NCI-H1092 treated with DMSO at 0.1 percent for 48 hours (cell line): Measurements from ENCODE around the gene CHN1.

ENCODE experiments used
- DNase-seq: peaks from one replicate; lab custom pipeline; 2025; lab: John Stamatoyannopoulos, UW

Gene CHN1

GRCh38 chr2:174924061-174924693 lies 81.0 kb downstream of the CHN1 start:
- no peak for DNase-seq

DNA sequence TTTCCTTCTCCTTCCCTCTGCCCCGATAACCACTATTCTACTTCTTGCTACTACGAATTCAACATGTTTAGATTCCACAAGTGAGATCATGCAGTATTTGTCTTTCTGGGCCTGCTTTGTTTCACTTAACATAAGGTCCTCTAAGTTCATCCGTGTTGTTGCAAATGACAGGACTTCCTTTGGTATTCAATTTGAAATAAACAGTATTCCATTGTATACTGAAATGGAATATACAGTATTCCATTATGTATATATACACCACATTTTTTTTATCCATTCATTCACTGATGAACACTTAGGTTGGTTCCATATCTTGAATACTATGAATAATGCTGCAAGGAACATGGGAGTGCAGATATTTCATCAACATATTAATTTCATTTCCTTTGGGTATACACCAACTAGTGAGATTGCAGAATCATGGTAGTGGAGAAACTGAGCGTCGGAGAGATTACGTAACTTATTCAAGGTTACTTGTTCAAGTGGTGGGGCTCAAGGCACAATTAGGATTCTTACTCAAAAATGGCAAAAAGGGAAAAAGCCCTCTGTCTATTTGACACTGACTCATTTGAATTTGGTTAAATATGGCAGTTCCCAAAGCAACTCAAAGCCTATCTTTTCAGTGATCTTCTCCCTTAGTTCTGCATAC lies 85.1 kb downstream of the CHN1 start:
- no peak for DNase-seq

DNA sequence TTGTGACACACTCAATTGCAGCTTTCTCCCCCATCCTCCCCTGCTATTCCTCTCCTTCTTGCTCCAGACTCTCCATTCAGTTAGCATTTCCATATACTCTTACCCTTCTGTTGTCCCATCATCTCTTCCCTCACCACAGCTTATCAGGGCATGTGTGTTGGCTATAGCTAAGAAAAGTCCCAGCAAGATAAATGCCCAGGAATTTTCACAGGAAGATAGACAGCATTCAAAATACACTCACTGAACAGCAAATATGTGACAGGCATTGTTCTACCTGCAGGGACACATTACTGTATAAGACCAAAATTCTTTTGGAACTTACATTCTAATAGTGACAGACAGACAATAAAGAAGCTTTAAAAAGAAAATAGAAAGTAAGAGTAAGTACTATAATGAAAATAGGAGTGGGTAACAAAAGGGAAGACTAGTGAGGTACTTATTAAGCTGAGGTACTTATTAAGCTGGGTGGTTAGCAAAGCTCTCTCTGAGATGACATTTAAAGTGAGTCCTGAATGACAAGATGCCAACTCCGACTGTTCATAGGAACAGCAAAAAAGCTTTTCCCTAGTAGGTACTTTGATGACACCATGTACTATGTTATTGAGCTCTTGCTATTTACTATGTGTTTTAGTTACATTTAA lies 86.2 kb downstream of the CHN1 start:
- DNase-seq, result no peak

DNA sequence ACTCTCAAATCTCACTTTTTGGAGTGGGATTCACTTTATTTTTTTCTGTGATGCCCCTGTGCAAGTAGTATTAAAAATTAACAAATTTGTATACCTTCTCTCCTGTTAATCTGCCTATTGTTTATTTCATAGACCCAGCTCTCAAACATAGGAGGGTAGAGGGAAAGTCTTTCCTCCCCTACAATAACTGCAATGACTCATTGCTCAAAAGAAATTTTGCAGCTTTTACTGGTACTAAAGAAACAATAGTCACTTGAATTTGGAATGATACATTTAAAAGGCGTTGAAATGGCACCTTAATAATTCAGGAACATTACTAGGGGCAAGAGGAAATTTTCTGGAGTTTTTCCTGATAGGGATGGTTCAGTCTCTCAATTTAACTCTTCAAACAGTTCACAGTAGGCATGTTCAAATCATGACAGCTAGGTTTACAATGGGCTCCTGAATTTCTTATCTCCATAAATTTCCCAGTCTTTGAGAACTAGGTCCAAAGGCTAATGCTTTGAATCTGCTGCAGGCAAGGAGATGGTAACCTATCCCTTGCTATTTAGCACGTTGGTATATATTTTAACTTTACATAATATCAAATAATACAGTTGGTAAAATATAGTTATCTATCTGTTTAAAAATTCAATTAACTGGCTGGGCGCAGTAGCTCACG lies 88.8 kb downstream of the CHN1 start:
- DNase-seq, result no peak

- DNase-seq, result peak; percentile 33
These were observed 90.1 kb downstream of the CHN1 start for GRCh38 chr2:174914853-174915760.

GRCh38 chr2:174908284-174908683 lies 96.9 kb downstream of the CHN1 start:
- DNase-seq, result no peak

GRCh38 chr2:174903264-174903556 lies 102.0 kb downstream of the CHN1 start:
- no peak for DNase-seq

- no peak for DNase-seq
These were observed 102.5 kb downstream of the CHN1 start for GRCh38 chr2:174902506-174903263.

DNA sequence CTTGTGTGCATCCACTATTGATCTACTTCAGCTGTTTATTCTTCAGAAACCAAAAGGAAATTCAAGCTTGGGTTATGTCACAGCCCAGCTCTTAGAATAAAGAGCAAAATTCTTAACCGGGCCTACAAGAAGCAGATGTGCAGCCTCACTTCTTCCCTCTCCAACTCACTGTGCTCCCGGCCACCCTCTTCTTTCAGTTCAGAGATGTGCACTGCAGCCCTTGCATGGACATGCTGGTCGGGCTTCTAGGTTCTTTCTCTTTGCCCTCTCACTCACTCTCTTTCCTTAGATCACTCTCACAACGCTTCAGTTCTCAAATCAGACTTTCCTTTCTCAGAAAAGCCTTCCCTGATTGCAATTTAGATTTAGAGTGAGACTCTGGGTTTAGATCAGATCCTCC lies 104.1 kb downstream of the CHN1 start:
- no peak for DNase-seq

- no peak for DNase-seq
These were observed 107.9 kb downstream of the CHN1 start for GRCh38 chr2:174897286-174897685.

DNA sequence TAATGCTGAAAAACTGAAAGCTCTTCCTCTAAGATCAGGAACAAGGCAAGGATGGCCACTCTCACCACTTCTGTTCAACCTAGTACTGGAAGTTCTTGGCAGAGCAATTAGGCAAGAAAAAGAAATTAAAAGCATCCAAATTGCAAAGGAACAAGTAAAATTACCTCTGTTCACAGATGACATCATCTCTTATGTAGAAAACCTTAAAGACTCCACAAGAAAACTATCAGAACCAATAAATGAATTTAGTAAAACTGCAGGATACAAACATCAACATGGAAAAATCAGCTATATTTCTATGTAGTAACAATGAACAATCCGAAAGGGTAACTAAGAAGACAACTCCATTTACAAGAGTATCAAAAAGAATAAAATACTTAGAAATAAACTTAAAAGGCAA lies 112.2 kb downstream of the CHN1 start:
- DNase-seq, result no peak

GRCh38 chr2:174892546-174892945 lies 112.6 kb downstream of the CHN1 start:
- DNase-seq, result no peak

GRCh38 chr2:174888646-174889271 lies 116.4 kb downstream of the CHN1 start:
- DNase-seq, result no peak

DNA sequence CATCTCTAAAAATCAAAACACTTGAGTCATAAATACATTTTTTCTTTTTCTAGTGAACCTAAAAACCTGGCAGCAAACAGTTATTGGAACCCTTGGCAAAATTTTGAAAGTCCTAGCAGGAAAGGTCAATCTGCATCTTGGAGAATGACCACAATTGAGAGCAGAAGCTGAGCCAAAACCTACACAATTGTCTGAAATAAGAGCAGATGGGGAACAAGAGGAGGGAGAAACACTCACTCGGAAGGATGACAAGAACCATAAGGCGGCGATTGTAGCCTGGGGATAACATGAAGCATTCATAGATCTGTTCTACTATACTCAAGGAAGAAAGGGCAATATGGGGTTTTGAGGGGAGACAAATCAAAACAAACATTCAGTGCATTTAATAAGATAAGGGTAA lies 117.0 kb downstream of the CHN1 start:
- DNase-seq, result no peak

DNA sequence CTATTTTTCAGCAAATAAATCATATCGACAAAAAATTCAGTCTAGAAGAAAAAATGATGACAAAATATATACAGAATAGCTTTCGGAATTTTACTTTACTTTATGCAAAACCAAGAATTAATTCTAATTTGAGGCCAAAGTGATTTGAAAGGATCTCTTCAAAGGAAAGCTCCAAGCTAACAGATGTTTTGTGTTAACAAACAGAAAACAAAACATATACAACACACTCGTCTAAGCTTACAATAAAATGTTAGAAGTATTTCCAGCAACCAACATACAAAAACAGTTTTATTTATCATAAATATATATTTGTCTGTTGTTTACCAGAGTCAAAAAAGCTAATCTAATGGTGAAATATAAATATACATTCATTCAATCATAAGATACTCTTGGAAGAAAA lies 122.8 kb downstream of the CHN1 start:
- DNase-seq, result no peak

DNA sequence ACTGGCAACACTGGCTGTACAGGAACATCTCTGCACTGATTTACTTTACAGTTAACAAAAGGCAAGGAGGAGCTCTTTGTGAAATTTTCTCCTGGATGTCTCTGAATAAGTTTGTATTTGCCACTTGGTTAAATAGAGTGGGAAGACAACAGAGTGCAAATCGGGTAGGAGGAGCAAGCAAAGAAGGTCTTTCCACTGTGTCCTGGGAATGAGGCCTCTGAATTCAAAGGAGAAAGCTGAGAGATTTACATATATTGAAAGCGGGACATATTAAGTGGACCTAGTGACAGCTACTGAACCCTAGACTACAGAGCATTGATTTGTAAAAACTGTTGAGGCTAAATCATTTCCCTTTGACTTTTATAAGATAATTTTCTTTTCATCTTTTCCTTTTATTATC lies 123.5 kb downstream of the CHN1 start:
- DNase-seq, result no peak

DNA sequence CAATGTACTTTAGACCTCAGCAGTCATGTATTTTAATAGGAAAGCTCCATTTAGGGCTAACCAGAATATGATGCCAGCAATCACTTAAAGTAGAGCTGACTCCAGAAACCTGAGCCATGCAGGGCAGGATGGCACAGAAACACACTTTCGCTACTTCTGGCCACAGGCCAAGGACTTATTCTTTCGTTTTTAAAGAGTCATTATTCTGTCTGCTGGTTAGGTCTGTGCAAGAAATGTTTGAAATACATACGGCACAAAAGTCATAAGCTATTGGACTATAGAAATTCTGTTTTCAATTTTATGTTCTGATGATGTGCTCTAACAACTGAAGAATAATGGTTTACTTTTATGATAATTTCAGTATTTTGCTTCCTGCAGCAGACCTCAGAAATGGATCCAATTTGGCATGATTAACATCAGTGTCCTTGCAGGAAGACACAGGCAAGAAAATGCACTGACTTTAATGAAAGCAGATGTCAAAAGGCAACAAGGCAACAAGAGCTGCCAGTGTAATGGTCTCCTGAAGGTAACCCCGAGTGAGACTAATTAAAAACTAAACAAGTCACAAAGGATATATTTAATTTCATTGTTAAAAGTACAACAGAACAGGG lies 126.5 kb downstream of the CHN1 start:
- peak; percentile 37 for DNase-seq

GRCh38 chr2:174877751-174878150 lies 127.4 kb downstream of the CHN1 start:
- no peak for DNase-seq

GRCh38 chr2:174877301-174877700 lies 127.9 kb downstream of the CHN1 start:
- DNase-seq, result no peak

- no peak for DNase-seq
These were observed 131.1 kb downstream of the CHN1 start for GRCh38 chr2:174874085-174874484.

DNA sequence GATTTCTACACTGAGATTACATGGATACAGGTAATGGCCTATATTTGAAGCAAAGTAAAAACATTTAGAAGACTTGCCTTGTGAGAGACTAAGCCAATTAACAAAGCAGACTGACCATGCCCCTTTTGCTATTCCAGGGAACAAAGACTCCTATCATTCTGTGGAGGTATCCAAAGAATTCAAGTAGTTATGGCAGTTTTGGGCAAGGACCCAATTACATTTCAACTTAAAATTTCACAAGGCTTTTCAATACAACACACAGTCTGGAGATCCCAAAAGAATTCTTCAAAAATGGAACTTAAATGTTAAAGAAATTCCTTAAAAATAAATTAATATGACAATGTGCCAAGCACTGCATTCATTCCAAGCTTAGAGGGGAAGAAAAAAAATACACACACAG lies 131.7 kb downstream of the CHN1 start:
- no peak for DNase-seq
